Endothelial cell (in vitro differentiated cells): ENCODE results near the gene POLR3E. TPM values are rescaled to one million over a fixed set of nuclear protein-coding genes. Genes with fewer than 3 reads are reported as not detected.

Source experiments
- DNase-seq: peaks from one replicate; pipeline ENCODE4 v3.0.0; 2021; ENCODE audit warnings: low spot score
- H3K27ac Mint-ChIP-seq: one replicate; pipeline ENCODE4 v1.8.0; 2021; ENCODE audit warnings: mixed read lengths, inconsistent platforms; ENCODE audit not compliant: unreplicated experiment
- H3K27me3 Mint-ChIP-seq: one replicate; pipeline ENCODE4 v1.8.0; 2021; ENCODE audit warnings: mild to moderate bottlenecking, moderate library complexity, mixed read lengths, inconsistent platforms; ENCODE audit not compliant: unreplicated experiment
- H3K36me3 Mint-ChIP-seq: one replicate; pipeline ENCODE4 v1.8.0; 2021; ENCODE audit warnings: mild to moderate bottlenecking, low read depth, mixed read lengths, inconsistent platforms; ENCODE audit not compliant: unreplicated experiment
- H3K4me1 Mint-ChIP-seq: one replicate; pipeline ENCODE4 v1.8.0; 2021; ENCODE audit warnings: mild to moderate bottlenecking, mixed read lengths, inconsistent platforms; ENCODE audit not compliant: unreplicated experiment
- H3K4me3 Mint-ChIP-seq: one replicate; pipeline ENCODE4 v1.8.0; 2021; ENCODE audit warnings: mild to moderate bottlenecking, mixed read lengths, inconsistent platforms; ENCODE audit not compliant: unreplicated experiment
- H3K9me3 Mint-ChIP-seq: one replicate; pipeline ENCODE4 v1.8.0; 2021; ENCODE audit warnings: mixed read lengths, inconsistent platforms; ENCODE audit not compliant: unreplicated experiment
- CTCF ChIP-seq: fragments of 200-600 bp; sonication (generic); IDR thresholded peaks from one replicate; pipeline ENCODE4 v1.5.0; 2021; ENCODE audit warnings: antibody characterized with exemption; ENCODE audit not compliant: unreplicated experiment
- total RNA-seq: library from RNA; stranded (reverse); fragmentation: NEBNext Ultra II Directional; extraction: Animal tissue kit (Norgen Biotek cat#: 25700); gene quantifications from one replicate; pipeline ENCODE4 v1.2.1, GENCODE V29; 2021; ENCODE audit not compliant: unreplicated experiment

Gene POLR3E
- total RNA-seq, 1 donor from 2014 or later = 47.3 TPM

- no peak overlapping the region for H3K27ac Mint-ChIP-seq
- peaks cover 3% of the 10 kb centered on the region for H3K4me1 Mint-ChIP-seq
- H3K9me3 Mint-ChIP-seq = no peaks in the 10 kb centered on the region
- no peak for TF ChIP-seq CTCF
- peaks cover 28% of the 10 kb centered on the region for H3K36me3 Mint-ChIP-seq
- peak overlapping the region; percentile 25 for H3K4me3 Mint-ChIP-seq
- H3K27me3 Mint-ChIP-seq = peaks cover 5% of the 10 kb centered on the region
- no peak for DNase-seq
Observed at GRCh38 chr16:22304411-22304810, 7.2 kb downstream of the POLR3E start.

- DNase-seq = no peak
- no peak overlapping the region for H3K27ac Mint-ChIP-seq
- peaks cover 5% of the 10 kb centered on the region for H3K27me3 Mint-ChIP-seq
- H3K4me3 Mint-ChIP-seq = no peak overlapping the region
- peaks cover 34% of the 10 kb centered on the region for H3K36me3 Mint-ChIP-seq
- H3K9me3 Mint-ChIP-seq = no peaks in the 10 kb centered on the region
- no peaks in the 10 kb centered on the region for H3K4me1 Mint-ChIP-seq
- TF ChIP-seq CTCF = no peak
Observed at GRCh38 chr16:22306788-22307187, 9.6 kb downstream of the POLR3E start.

- H3K4me3 Mint-ChIP-seq = no peak overlapping the region
- H3K36me3 Mint-ChIP-seq = peaks cover 34% of the 10 kb centered on the region
Observed at GRCh38 chr16:22307838-22308237, 10.6 kb downstream of the POLR3E start.

GRCh38 chr16:22308824-22309520, 11.8 kb downstream of the POLR3E start:
- Mint-ChIP-seq H3K36me3 (peaks cover 31% of the 10 kb centered on the region), H3K4me1 (no peaks in the 10 kb centered on the region), H3K27ac (no peak overlapping the region), H3K9me3 (no peaks in the 10 kb centered on the region), H3K4me3 (no peak overlapping the region), H3K27me3 (peaks cover 5% of the 10 kb centered on the region)
- DNase-seq = no peak
- TF ChIP-seq CTCF = no peak

More at GRCh38 chr16:22307838-22308237, 10.6 kb downstream of the POLR3E start:
- Mint-ChIP-seq H3K27me3 (peaks cover 4% of the 10 kb centered on the region), H3K4me1 (no peaks in the 10 kb centered on the region), H3K27ac (no peak overlapping the region), H3K9me3 (no peaks in the 10 kb centered on the region)
- DNase-seq = no peak
- TF ChIP-seq CTCF = no peak

- DNase-seq = no peak
- H3K4me3 Mint-ChIP-seq = no peak overlapping the region
- H3K27ac Mint-ChIP-seq = no peak overlapping the region
- H3K9me3 Mint-ChIP-seq = no peaks in the 10 kb centered on the region
- H3K27me3 Mint-ChIP-seq = peaks cover 5% of the 10 kb centered on the region
- no peaks in the 10 kb centered on the region for H3K4me1 Mint-ChIP-seq
- peaks cover 28% of the 10 kb centered on the region for H3K36me3 Mint-ChIP-seq
- no peak for TF ChIP-seq CTCF
Observed at GRCh38 chr16:22311520-22311919, 14.3 kb downstream of the POLR3E start.
